GM21381 (cell line): Measurements from ENCODE around the gene CPED1.

Source experiments
- ATAC-seq: cut with Tn5 transposase; IDR thresholded peaks from one replicate; pipeline ENCODE4 v1.9.1; 2021; ENCODE audit warnings: mild to moderate bottlenecking, moderate library complexity; ENCODE audit not compliant: unreplicated experiment

The CPED1 gene

DNA sequence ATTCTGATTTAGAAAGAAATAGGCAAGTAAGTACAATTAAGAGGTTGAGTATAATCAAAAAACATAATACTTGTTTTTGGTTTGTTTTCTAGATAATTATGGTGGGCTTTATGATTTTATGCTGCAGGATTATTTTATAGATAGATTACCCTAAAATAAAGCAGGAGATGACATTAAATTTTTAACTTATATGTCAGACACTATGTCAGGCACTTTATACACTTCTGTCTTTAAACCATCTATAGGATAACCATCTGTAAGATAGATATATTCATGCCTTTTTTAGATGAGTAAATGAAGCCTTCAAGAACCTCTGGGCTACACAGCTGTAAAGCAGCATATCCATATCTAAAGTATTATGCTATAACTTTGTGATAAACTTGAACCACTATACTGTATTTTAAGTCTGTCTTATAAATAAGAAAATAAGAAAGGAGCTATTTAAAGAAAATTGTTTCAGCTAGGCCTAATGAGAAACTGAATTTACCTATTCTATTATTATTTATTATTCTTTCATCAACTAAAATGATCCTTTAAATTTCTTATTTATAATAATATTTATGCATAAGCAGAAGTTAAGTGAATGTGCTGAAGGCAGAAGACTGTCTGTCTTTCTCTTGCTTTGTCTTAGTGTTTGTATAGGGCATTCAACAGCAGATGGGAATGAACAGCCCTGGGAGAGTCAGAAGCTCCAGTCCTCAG, 94.0 kb downstream of the CPED1 start:
- ATAC-seq = no peak

DNA sequence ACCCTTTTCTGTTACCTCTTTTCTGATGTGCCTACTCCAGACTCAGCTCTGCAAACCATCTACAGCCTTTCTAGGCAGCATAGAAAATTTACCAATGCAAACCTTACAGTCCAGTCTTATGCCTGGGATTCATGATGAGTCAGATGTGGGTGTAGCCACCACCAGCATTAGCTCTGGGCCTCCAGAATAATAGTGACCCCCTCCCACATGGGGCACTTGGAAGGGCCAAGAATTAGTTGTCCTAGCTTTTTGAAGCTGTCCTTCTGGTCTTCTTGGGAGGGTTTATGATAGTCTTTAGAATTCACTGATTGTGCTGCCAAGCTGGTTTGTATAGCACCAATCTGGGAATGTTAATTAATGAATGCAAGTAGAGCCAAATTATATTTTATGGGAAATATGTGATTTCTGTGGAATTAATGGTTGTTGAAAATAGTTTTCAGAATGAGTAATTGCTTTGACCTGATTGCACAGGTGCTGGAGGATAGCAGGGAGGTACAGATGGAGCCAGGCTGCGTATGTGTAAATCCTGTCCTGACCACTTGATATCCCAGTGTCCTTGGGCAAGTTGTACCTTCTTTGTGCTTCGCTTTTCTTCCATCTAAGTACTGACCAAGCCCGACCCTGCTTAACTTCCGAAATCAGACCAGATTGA, 94.8 kb downstream of the CPED1 start:
- no peak for ATAC-seq

- no peak for ATAC-seq
Observed at GRCh38 chr7:121083790-121084251, 95.3 kb downstream of the CPED1 start.

GRCh38 chr7:121084256-121084655, 95.7 kb downstream of the CPED1 start:
- no peak for ATAC-seq

DNA sequence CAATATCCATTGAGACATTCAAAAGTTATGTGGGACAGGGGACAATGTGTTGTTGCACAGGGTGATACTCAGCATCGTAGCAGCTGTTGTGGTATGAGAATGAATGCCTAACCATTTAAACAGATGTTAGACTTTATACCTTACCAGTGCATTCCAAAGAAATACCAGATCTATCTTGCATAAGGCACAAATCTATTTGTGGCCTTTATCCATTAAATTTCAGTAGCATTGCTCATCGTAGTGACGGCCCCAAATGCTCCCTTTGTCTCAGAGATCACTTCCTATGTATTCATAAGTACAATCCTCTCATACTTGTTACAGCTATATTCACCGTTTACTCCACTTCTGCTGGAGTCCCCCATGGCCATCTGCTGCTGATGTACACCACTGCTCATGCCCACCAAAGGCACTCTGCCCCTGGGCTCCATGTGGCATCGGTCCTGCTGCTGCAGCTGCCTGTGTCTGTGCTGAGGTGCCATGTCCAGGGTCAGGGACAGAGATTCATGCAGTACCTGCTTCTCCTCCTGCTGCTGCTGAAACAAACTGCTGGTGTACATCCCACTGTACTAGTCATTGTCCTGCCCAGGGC, 96.3 kb downstream of the CPED1 start:
- no peak for ATAC-seq

DNA sequence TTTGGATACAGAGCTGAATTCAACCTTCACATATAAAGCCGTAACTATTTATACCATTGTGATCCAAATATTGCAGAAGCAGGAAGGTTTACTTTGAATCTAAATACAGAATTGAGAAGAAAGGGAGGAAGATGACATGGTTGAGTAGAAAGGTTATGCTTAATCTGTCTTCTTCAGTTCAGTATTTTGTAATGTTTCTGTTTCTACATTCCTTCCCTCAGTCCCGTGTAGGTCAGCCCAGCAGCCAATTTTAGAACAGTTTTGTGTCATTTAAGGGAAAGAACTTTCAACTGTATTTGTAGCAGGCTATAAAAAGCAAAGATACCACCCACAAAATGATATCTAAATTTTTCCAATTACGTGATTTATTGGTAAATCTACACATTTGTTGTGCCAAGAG, 97.4 kb downstream of the CPED1 start:
- ATAC-seq = no peak

- ATAC-seq = no peak
Observed at GRCh38 chr7:121088870-121089269, 100.4 kb downstream of the CPED1 start.

DNA sequence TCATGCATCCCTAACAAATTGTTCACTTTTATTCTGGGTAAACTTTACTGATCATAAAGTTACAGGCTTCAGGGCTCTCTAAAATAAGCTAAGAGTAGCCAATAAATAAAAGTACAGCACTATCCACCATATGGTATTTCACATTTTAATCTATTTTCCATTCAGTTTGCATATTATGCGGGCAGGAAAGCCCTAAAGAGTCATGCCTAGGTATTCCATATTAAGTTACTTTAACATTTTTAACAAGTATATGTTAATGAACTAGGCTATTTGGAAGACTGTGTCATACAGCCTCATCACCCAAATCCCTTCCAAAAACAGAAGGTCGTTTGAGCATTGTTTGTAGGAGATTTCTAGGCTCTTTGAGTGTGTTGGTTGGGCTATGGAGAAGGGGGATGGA, 106.3 kb downstream of the CPED1 start:
- ATAC-seq = no peak

GRCh38 chr7:121097577-121097976, 109.1 kb downstream of the CPED1 start:
- no peak for ATAC-seq

GRCh38 chr7:121099572-121099971, 111.1 kb downstream of the CPED1 start:
- no peak for ATAC-seq

DNA sequence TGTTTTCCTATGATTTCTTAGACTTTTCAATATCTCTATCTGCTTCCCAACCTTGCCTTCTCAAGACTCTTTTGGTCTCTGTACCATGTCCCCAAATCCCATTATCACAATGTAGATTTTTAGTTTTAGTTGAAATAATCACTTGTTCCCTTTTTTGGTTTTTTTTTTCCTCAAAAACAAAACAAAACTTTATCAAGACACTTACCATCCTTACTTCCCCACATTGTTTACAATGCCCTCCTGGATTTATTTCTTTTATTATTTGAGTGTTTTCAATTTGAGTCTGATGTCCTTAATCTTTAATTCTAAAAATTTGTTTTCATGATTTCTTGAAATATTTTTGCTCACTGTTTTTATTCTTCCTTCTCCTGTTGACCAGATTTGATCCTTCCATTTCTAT, 112.6 kb downstream of the CPED1 start:
- ATAC-seq = no peak

GRCh38 chr7:121101621-121102020, 113.1 kb downstream of the CPED1 start:
- ATAC-seq = no peak

DNA sequence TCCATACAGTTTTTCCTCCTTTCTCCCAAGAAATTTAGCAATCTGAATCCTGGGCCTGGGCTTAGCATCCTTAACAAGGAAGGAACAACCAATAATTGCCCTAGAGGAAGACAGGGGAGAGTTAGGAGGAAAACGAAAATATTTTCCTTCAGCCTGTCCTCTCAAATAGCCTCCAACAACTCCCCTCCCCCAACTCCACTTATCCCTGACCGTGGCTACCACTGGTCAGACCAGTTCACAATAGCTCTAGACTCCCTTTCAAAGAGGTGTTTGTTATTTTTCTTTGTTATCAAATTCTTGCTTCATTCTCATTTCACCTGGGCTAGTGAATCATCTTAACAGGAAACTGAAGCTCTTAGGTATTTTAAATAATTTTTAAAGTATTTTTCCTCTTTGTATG, 114.1 kb downstream of the CPED1 start:
- ATAC-seq = no peak

DNA sequence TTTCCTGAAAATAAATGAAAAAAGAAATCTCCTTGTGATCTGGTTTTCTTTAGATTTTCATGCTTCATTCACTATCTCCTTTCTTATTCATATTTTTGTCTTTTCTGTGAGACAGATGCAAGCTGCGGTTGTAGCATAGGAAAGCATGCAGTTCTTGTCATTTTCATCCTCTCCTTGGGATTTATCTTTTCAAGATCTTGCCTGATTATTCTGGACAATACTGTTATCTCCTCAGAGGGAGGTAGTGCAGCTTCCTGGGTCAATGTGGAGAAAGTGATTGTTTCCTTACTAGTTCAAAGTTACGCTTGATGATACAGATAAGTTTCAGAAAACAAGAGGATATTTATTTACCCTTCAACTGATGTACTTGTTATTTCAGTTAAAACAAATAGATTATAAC, 114.6 kb downstream of the CPED1 start:
- no peak for ATAC-seq

GRCh38 chr7:121103579-121103978, 115.1 kb downstream of the CPED1 start:
- ATAC-seq = no peak

DNA sequence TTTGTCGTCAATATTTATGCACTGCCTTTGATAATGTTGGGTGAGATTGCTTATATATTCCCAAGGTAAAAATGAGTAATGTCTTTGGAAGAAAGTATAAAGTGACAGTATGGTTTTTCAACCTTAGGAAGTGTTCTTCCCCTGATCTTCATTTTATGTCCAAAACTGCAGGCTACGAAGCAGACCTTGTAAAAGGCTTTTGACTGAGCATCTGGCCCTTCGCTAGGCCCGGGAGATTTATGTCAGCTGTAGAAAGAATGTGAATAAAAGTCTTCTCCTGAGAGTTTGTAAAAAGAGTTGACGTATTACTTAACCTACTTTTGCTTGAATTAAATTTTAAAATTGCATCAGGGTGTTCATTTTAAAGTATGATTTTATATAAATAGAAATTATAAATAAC, 116.8 kb downstream of the CPED1 start:
- no peak for ATAC-seq

DNA sequence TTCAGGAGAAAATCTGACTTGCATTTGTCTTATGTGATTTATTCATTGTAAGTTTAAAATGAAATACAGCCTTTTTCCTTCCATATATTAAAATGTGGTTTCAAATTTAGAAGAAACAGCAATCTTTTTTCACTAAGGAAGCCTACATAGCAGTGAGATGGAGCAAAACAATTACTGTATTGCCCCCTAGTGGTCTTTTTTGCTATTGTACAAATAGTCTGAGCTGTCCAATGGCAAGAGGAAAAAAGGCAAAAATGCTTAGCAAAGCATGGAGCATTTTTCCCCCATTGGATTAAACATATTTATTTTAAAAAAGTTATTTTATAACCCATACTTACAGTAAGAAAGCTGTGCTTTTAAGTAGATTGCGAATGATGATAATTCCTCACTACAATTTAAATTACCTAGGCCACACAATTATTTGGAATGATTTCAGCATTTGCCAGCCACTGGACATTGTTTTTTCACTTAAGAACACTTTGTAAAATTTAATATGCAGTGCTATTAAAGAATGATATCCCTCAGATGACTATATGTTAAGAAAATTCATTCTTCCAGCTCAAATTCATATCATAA, 119.5 kb downstream of the CPED1 start:
- ATAC-seq = peak; percentile 83

- no peak for ATAC-seq
Observed at GRCh38 chr7:121109145-121109544, 120.6 kb downstream of the CPED1 start.

GRCh38 chr7:121113288-121113687, 124.8 kb downstream of the CPED1 start:
- ATAC-seq = no peak

DNA sequence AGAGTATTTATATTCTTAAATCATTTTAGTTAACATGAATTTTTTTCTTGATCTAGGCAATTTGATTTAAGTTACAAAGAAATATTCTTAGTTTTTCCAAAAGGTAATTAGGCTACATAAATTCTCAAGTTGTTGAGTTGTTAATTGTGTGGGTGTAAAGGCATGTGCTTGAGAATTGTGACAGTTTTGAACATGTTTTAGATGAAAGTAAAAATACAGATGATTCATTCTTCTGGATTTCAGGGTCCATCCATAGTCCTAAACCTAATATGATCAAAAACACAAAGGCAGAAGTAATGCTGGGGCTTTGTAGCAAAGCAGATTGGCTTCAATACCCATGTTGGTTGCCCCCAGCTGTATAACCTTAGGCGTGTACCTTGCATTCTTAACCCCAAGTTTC, 127.9 kb downstream of the CPED1 start:
- ATAC-seq = no peak

- ATAC-seq = no peak
Observed at GRCh38 chr7:121119047-121119446, 130.5 kb downstream of the CPED1 start.

- ATAC-seq = no peak
Observed at GRCh38 chr7:121123032-121123431, 134.5 kb downstream of the CPED1 start.
